ENCODE data around the gene TTN. TPM values are rescaled to one million over a fixed set of nuclear protein-coding genes. Genes with fewer than 3 reads are reported as not detected.

TTN gene
- total and polyA plus RNA-seq, 8 donors: 1.4 to 27.5 (median 2.2) TPM

DNA sequence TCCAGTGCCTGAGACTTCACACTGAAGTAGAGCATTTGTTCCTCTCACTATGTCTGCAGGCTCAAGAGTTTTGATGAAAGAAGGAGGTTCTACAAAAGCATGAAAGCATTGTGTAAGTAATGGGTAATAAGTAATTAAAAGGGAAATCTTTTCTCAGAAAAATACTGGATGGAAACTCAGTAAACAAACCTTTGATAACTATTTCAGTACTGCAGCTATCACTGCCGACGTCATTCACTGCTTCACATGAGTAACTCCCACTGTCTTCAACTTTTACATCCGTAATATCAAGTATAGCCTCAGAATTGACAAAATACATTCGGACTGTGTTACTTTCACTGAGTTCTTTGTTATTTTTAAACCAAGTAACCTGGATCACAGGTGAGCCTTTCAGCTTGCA lies 72.7 kb downstream of the TTN start:
- no peaks in the 10 kb centered on the region for H3K9me3 ChIP-seq
- intact Hi-C loops (cut with DNase I): no loop called here

DNA sequence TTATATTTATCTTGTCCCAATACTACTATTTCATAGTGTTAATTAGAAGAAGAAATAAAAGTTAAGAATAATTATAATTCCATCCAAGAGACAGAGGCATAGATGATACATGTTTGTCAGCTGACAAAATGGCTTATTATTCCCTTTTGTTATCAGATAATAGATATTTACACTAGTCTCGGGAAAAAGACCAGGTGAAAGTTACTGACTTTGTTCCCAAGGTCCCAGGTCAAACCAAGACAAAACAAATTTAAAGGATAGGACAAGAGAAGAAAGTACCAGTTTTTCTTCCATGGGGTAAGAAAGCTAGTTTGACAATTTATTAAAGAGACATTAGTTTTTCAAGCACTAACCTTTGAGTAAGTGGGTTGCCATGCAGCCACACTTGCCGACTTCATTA lies 73.2 kb downstream of the TTN start:
- H3K4me3 ChIP-seq: no peak overlapping the region
- no peaks in the 10 kb centered on the region for H3K9me3 ChIP-seq
- no peak for DNase-seq
- TF ChIP-seq CTCF (IDR thresholded peaks at IDR 0.05): no peak
- intact Hi-C loops (cut with DNase I): no loop called here
- no peak overlapping the region for H3K27ac ChIP-seq
- ATAC-seq: no peak
- H3K36me3 ChIP-seq: no peaks in the 10 kb centered on the region
- no peaks in the 10 kb centered on the region for H3K4me1 ChIP-seq
- H3K27me3 ChIP-seq: no peaks in the 10 kb centered on the region

More for the DNA sequence above, 72.7 kb downstream of the TTN start:
- Histone ChIP-seq H3K36me3 (no peaks in the 10 kb centered on the region), H3K4me1 (no peaks in the 10 kb centered on the region), H3K4me3 (no peak overlapping the region), H3K27ac (no peak overlapping the region), H3K27me3 (no peaks in the 10 kb centered on the region)
- DNase-seq (no peak), ATAC-seq (no peak)
- no peak for TF ChIP-seq CTCF (IDR thresholded peaks at IDR 0.05)

DNA sequence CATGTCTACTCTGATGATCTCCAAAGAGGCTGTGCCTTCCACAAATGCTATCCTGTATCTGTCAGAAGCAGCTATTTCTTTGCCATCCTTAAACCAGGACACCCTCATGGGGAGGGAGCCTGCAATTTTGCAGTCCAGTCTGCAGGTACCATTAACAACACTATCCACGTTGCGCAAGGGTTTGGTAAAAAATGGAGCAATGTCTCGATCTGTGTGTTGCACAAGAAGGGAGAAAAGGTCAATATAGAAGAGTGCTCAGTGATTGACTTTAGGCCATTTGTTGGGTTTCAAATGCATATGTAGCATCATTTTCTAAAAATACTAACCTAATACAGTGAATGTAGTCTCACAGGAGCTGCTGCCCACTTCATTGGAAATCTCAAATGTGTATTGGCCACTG lies 74.3 kb downstream of the TTN start:
- Histone ChIP-seq H3K4me3 (no peak overlapping the region), H3K36me3 (no peaks in the 10 kb centered on the region), H3K27ac (no peak overlapping the region), H3K27me3 (no peaks in the 10 kb centered on the region), H3K9me3 (no peaks in the 10 kb centered on the region), H3K4me1 (no peaks in the 10 kb centered on the region)
- ATAC-seq (no peak), DNase-seq (no peak)
- intact Hi-C loops (cut with DNase I): no loop called here
- TF ChIP-seq CTCF (IDR thresholded peaks at IDR 0.05): no peak

DNA sequence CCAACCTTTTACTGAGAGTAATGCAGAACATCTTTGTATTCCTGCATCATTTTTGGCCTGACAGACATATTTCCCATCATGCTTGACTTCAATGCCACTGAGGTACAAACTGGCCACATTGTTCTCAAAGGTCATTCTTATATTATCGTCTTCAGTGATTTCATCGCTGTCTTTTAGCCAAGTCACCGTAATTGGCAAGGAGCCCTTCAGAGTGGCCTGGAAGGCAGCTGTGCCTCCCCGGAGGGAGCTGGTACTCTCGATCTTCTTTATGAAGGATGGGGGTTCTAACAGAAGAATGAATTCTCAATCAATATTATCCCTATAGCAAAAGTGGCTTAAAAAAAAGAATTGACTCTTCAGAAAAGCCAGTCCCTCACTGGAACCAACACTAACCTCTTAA lies 75.9 kb downstream of the TTN start:
- Histone ChIP-seq H3K4me3 (no peak overlapping the region), H3K4me1 (no peaks in the 10 kb centered on the region), H3K36me3 (no peaks in the 10 kb centered on the region), H3K9me3 (no peaks in the 10 kb centered on the region), H3K27me3 (no peaks in the 10 kb centered on the region), H3K27ac (no peak overlapping the region)
- no peak for TF ChIP-seq CTCF (IDR thresholded peaks at IDR 0.05)
- intact Hi-C loops (cut with DNase I): no loop called here
- ATAC-seq (no peak), DNase-seq (no peak)

DNA sequence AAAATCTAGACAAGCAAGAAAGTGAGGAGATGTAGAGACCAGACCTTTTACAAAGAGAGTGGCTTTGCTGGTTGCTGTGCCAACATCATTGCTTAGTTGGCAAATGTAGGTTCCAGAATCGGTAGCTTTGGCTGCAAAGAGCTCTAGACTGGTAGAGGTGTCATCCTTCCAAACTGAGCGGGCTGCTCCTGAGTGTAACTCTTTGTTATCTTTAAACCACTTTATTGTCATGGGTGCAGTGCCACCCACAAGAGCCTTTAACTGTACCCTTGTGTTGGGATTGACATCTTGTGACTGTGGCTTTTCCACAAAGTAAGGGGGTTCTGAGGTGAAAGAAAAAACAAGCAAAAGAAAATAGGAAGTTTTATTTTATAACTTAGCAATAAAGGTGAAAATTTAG lies 77.2 kb downstream of the TTN start:
- no peak for ATAC-seq
- Histone ChIP-seq H3K27me3 (no peaks in the 10 kb centered on the region), H3K36me3 (no peaks in the 10 kb centered on the region), H3K4me1 (no peaks in the 10 kb centered on the region), H3K27ac (no peak overlapping the region), H3K4me3 (no peak overlapping the region), H3K9me3 (no peaks in the 10 kb centered on the region)
- no peak for TF ChIP-seq CTCF (IDR thresholded peaks at IDR 0.05)
- no peak for DNase-seq
- intact Hi-C loops (cut with DNase I): no loop called here

Measured in left lung (tissue), 10 donors.